Neural crest cell (in vitro differentiated cells): ENCODE data around the gene FKBP15. TPM values are rescaled to one million over a fixed set of nuclear protein-coding genes. Genes with fewer than 3 reads are reported as not detected.
A peak's percentile ranks its signal among the peaks of the same experiment; 100 is the strongest.

Experiments
- DNase-seq: peaks from one replicate; pipeline ENCODE4 v3.0.0; 2021; ENCODE audit warnings: low read depth, mixed read lengths, low spot score
- H3K27ac Mint-ChIP-seq: one replicate; pipeline ENCODE4 v1.8.0; 2021; ENCODE audit warnings: mild to moderate bottlenecking, mixed read lengths; ENCODE audit not compliant: unreplicated experiment
- H3K27me3 Mint-ChIP-seq: 2 replicates; pipeline ENCODE4 v1.8.0; 2021; ENCODE audit warnings: low read depth, mild to moderate bottlenecking, mixed read lengths
- H3K36me3 Mint-ChIP-seq: 2 replicates; pipeline ENCODE4 v1.8.0; 2021; ENCODE audit warnings: low read depth, mild to moderate bottlenecking, mixed read lengths
- H3K4me1 Mint-ChIP-seq: 2 replicates; pipeline ENCODE4 v1.8.0; 2021; ENCODE audit warnings: mixed read lengths
- H3K4me3 Mint-ChIP-seq: one replicate; pipeline ENCODE4 v1.8.0; 2021; ENCODE audit warnings: mild to moderate bottlenecking, mixed read lengths
- H3K9me3 Mint-ChIP-seq: 2 replicates; pipeline ENCODE4 v1.8.0; 2021; ENCODE audit warnings: mixed read lengths
- CTCF ChIP-seq: fragments of 200-600 bp; sonication (generic); conservative IDR thresholded peaks from 2 replicates; pipeline ENCODE4 v1.5.0; 2021; ENCODE audit warnings: antibody characterized with exemption, mild to moderate bottlenecking
- total RNA-seq: library from RNA; stranded (reverse); gene quantifications from 2 replicates; pipeline ENCODE4 v1.2.1, GENCODE V29; 2021

FKBP15 gene
- total RNA-seq, 1 donor from 2014 or later = 19.9 TPM

- no peak for DNase-seq
- no peak for TF ChIP-seq CTCF
- H3K9me3 Mint-ChIP-seq = no peaks in the 10 kb centered on the region
- H3K27me3 Mint-ChIP-seq = peaks cover 7% of the 10 kb centered on the region
- H3K4me3 Mint-ChIP-seq = peak overlapping the region; percentile 47
- H3K36me3 Mint-ChIP-seq = peaks cover 5% of the 10 kb centered on the region
- H3K27ac Mint-ChIP-seq = no peak overlapping the region
- H3K4me1 Mint-ChIP-seq = peaks cover 7% of the 10 kb centered on the region
These were observed 66.1 kb downstream of the FKBP15 start for GRCh38 chr9:113154946-113155345.

GRCh38 chr9:113154471-113154870, 66.6 kb downstream of the FKBP15 start:
- TF ChIP-seq CTCF = no peak
- Mint-ChIP-seq H3K36me3 (peaks cover 5% of the 10 kb centered on the region), H3K4me1 (peaks cover 7% of the 10 kb centered on the region), H3K4me3 (peak overlapping the region; percentile 47), H3K9me3 (no peaks in the 10 kb centered on the region), H3K27me3 (peaks cover 7% of the 10 kb centered on the region), H3K27ac (no peak overlapping the region)
- DNase-seq = no peak

- Mint-ChIP-seq H3K9me3 (no peaks in the 10 kb centered on the region), H3K27ac (no peak overlapping the region), H3K4me1 (peaks cover 7% of the 10 kb centered on the region), H3K27me3 (peaks cover 7% of the 10 kb centered on the region), H3K36me3 (peaks cover 3% of the 10 kb centered on the region), H3K4me3 (peak overlapping the region; percentile 61)
- TF ChIP-seq CTCF = no peak
- no peak for DNase-seq
These were observed 67.5 kb downstream of the FKBP15 start for GRCh38 chr9:113153599-113153998.

- H3K36me3 Mint-ChIP-seq = no peaks in the 10 kb centered on the region
- peaks cover 7% of the 10 kb centered on the region for H3K27me3 Mint-ChIP-seq
- H3K4me3 Mint-ChIP-seq = peak overlapping the region; percentile 75
- H3K27ac Mint-ChIP-seq = no peak overlapping the region
- no peak for TF ChIP-seq CTCF
- no peak for DNase-seq
- no peaks in the 10 kb centered on the region for H3K9me3 Mint-ChIP-seq
- H3K4me1 Mint-ChIP-seq = peaks cover 7% of the 10 kb centered on the region
These were observed 68.4 kb downstream of the FKBP15 start for GRCh38 chr9:113152699-113153098.

GRCh38 chr9:113151696-113152630, 69.1 kb downstream of the FKBP15 start:
- H3K4me3 Mint-ChIP-seq = peak overlapping the region; percentile 75
- H3K9me3 Mint-ChIP-seq = no peaks in the 10 kb centered on the region
- H3K27me3 Mint-ChIP-seq = peaks cover 7% of the 10 kb centered on the region
- no peaks in the 10 kb centered on the region for H3K36me3 Mint-ChIP-seq
- H3K4me1 Mint-ChIP-seq = peaks cover 7% of the 10 kb centered on the region
- no peak overlapping the region for H3K27ac Mint-ChIP-seq
- no peak for TF ChIP-seq CTCF
- no peak for DNase-seq
